Prostate gland (tissue), 2 donors: ENCODE data around the gene ELP5. TPM values are rescaled to one million over a fixed set of nuclear protein-coding genes. Genes with fewer than 3 reads are reported as not detected.

Source experiments
- DNase-seq: peaks from one replicate; pipeline ENCODE4 v3.0.0-alpha.2; 2019; ENCODE audit warnings: low spot score
- H3K27ac ChIP-seq, 2 donors: fragments of 200-600 bp; sonication (generic); 2 replicates each; pipeline ENCODE4 v1.5.1; 2017 to 2019
- H3K27me3 ChIP-seq: fragments of 200-600 bp; sonication (generic); replicated peaks from 2 replicates; pipeline ENCODE4 v1.5.1; 2019; ENCODE audit not compliant: insufficient read depth
- H3K36me3 ChIP-seq, 2 donors: fragments of 200-600 bp; sonication (generic); 1 replicate in 1 of 2; 2 replicates in 1 of 2; pipeline versions ENCODE4 v1.5.1 to v1.8.1; 2017 to 2019
- H3K4me1 ChIP-seq: fragments of 200-600 bp; sonication (generic); replicated peaks from 2 replicates; pipeline ENCODE4 v1.5.1; 2019
- H3K4me3 ChIP-seq, 2 donors: fragments of 200-600 bp; sonication (generic); 2 replicates each; pipeline ENCODE4 v1.5.1; 2017 to 2019
- H3K9me3 ChIP-seq: fragments of 200-600 bp; sonication (generic); 2 replicates; pipeline ENCODE4 v1.5.1; 2017
- CTCF ChIP-seq, 4 experiments: fragments of 200-600 bp in 2 of 4; fragments of 450-650 bp in 2 of 4; sonication (generic) in 2 of 4; IDR thresholded peaks; 1 replicate in 3 of 4; 2 replicates in 1 of 4; pipeline ENCODE4 v1.5.1; 2016 to 2019; ENCODE audit warnings: antibody characterized with exemption in 4 of 4, mild to moderate bottlenecking in 2 of 4, moderate library complexity in 2 of 4
- POLR2A ChIP-seq: fragments of 450-650 bp; IDR thresholded peaks from one replicate; pipeline ENCODE4 v1.6.1; 2016; ENCODE audit warnings: antibody characterized with exemption, mild to moderate bottlenecking
- POLR2AphosphoS5 ChIP-seq: sonication (generic); formaldehyde crosslinking; IDR thresholded peaks from one replicate; pipeline ENCODE4 v1.6.1; 2017; ENCODE audit warnings: antibody characterized with exemption
- WGBS: methylation state at CpG from one replicate; pipeline ENCODE4 v1.1.5; 2018; 5-methylcytosine and 5-hydroxymethylcytosine counted together
- intact Hi-C: fragments of 100-400 bp; cut with DNase I; formaldehyde crosslinking; loops from one replicate; pipeline ENCODE4 v1.14.2; 2022
- total RNA-seq, 2 donors: library from RNA; depleted of rRNA; stranded (reverse); fragments of >200 nt; gene quantifications; one replicate each; pipeline ENCODE4 v1.1.0, GENCODE V29; 2016

The ELP5 gene
- total RNA-seq, 2 donors from 2014 or later, result 50.1 to 65.2 TPM

GRCh38 chr17:7262935-7263800 lies 11.2 kb downstream of the ELP5 start:
- intact Hi-C loops, result no loop called here
- 14% methylated on average over 26 of the region's 26 CpGs for WGBS
- Histone ChIP-seq H3K27me3 (no peaks in the 10 kb centered on the region), H3K4me3 (peak overlapping the region; percentile 15 to 37), H3K9me3 (no peaks in the 10 kb centered on the region), H3K4me1 (peaks cover 24% of the 10 kb centered on the region), H3K27ac (peak overlapping the region; percentile 84 to 91), H3K36me3 (no peaks in the 10 kb centered on the region)
- TF ChIP-seq POLR2A (no peak), POLR2AphosphoS5 (no peak), CTCF (IDR thresholded peaks at IDR 0.05) (no peak)
- no peak for DNase-seq

- no peaks in the 10 kb centered on the region for H3K27me3 ChIP-seq
- no peaks in the 10 kb centered on the region for H3K36me3 ChIP-seq
- H3K4me1 ChIP-seq, result peaks cover 24% of the 10 kb centered on the region
- intact Hi-C loops, result no loop called here
- H3K9me3 ChIP-seq, result no peaks in the 10 kb centered on the region
- DNase-seq, result no peak
- H3K27ac ChIP-seq, result peak overlapping the region in 1 of 2 donors; percentile 91
- 38% methylated on average over 4 of the region's 4 CpGs for WGBS
- TF ChIP-seq CTCF (IDR thresholded peaks at IDR 0.05), result no peak
- TF ChIP-seq POLR2AphosphoS5, result no peak
- no peak overlapping the region for H3K4me3 ChIP-seq
Observed at GRCh38 chr17:7263801-7264078, 11.7 kb downstream of the ELP5 start.

- intact Hi-C loops, result no loop called here
- Histone ChIP-seq H3K9me3 (no peaks in the 10 kb centered on the region), H3K4me1 (peaks cover 15% of the 10 kb centered on the region), H3K4me3 (no peak overlapping the region), H3K27ac (peak overlapping the region in 1 of 2 donors; percentile 53), H3K36me3 (no peaks in the 10 kb centered on the region), H3K27me3 (no peaks in the 10 kb centered on the region)
- no peak for DNase-seq
- TF ChIP-seq POLR2AphosphoS5 (peak; percentile 28), CTCF (IDR thresholded peaks at IDR 0.05) (no peak)
- WGBS, result 41% methylated on average over 1 of the region's 1 CpG
Observed at GRCh38 chr17:7266784-7267183, 14.8 kb downstream of the ELP5 start.

GRCh38 chr17:7279448-7279847 lies 27.4 kb downstream of the ELP5 start:
- TF ChIP-seq POLR2AphosphoS5 (no peak), CTCF (IDR thresholded peaks at IDR 0.05) (no peak), POLR2A (no peak)
- whole genome bisulfite sequencing, result 84% methylated on average over 8 of the region's 8 CpGs
- no peaks in the 10 kb centered on the region for H3K27me3 ChIP-seq
- H3K36me3 ChIP-seq, result no peaks in the 10 kb centered on the region
- intact Hi-C loops, result no loop called here
- no peaks in the 10 kb centered on the region for H3K9me3 ChIP-seq
- no peak overlapping the region for H3K27ac ChIP-seq
- no peak for DNase-seq
- peaks cover 9% of the 10 kb centered on the region for H3K4me1 ChIP-seq
- H3K4me3 ChIP-seq, result no peak overlapping the region

GRCh38 chr17:7280519-7281073 lies 28.6 kb downstream of the ELP5 start:
- H3K4me1 ChIP-seq, result peaks cover 9% of the 10 kb centered on the region
- no peaks in the 10 kb centered on the region for H3K9me3 ChIP-seq
- no peaks in the 10 kb centered on the region for H3K36me3 ChIP-seq
- peak overlapping the region; percentile 34 to 41 for H3K4me3 ChIP-seq
- peak; percentile 74 for DNase-seq
- whole genome bisulfite sequencing, result under 1% methylated on average over 29 of the region's 29 CpGs
- TF ChIP-seq POLR2A (peak; percentile 29), POLR2AphosphoS5 (peak; percentile 59), CTCF (IDR thresholded peaks at IDR 0.05) (peak; percentile 79 to 99 (median 88))
- intact Hi-C loops, result loop anchor here (1.0 to 10.0 kb wide), 3 partner anchors 16 to 236 kb away; partner anchors contain the start of genes ELP5 and SLC16A11
- H3K27ac ChIP-seq, result peak overlapping the region; percentile 77
- no peaks in the 10 kb centered on the region for H3K27me3 ChIP-seq
